A549 treated with Hydrocortisone at 1 μM for 4 hours (cell line): ENCODE data around the gene IFNLR1. TPM values are rescaled to one million over a fixed set of nuclear protein-coding genes. Genes with fewer than 3 reads are reported as not detected.

Source experiments
- total RNA-seq: library from RNA; stranded (reverse); fragments of 200-300 nt; extraction: Qiagen RNA extraction; gene quantifications from 5 replicates; pipeline ENCODE4 v1.2.3, GENCODE V29; 2022

The IFNLR1 gene
- 0.90 to 1.2 TPM (median 1.1 TPM) in 5 replicates for total RNA-seq

DNA sequence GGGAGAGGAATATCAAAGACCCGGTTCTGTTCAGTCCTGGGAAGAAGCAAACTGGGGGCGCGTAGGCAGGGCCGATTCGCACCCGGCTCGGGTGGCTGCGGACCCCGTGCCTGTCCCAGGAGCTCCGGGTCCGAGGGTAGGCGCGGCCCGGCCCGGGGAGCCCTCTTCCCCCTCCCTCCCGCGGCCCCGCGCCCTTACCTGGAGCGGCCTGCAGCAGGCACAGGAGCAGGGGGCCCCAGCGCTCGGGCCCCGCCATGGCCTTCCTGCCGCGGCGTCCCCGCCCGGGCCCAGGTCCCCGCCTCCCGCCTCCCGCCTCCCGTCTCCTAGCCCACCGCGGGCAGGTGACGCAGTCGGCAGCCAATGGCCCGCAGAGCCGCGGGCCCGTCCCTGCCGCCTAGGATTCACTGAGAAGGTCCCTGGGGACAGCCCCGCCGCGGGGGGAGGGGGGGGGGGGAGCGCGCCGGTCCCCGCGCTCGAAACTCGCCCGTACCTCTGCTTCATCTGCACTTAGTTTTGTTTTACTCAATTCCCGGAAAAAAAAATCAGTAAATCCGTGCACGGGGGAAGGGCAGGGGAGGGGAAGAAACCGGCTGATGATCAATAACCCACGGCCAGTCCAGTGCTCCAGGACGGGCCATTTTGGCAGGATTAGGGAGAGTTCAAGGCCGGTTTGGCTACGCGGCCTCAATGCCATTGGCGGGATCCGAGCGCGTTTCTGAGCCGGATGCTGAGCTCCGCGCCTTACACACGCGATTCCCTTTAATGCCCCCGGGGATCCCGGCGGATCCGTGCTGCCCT lies at the start of gene IFNLR1:
Gene IFNLR1, minus strand, starts transcription at position 297 of the 798 bp plus-strand sequence. Its CDS starts 41 bp downstream, at position 256.

DNA sequence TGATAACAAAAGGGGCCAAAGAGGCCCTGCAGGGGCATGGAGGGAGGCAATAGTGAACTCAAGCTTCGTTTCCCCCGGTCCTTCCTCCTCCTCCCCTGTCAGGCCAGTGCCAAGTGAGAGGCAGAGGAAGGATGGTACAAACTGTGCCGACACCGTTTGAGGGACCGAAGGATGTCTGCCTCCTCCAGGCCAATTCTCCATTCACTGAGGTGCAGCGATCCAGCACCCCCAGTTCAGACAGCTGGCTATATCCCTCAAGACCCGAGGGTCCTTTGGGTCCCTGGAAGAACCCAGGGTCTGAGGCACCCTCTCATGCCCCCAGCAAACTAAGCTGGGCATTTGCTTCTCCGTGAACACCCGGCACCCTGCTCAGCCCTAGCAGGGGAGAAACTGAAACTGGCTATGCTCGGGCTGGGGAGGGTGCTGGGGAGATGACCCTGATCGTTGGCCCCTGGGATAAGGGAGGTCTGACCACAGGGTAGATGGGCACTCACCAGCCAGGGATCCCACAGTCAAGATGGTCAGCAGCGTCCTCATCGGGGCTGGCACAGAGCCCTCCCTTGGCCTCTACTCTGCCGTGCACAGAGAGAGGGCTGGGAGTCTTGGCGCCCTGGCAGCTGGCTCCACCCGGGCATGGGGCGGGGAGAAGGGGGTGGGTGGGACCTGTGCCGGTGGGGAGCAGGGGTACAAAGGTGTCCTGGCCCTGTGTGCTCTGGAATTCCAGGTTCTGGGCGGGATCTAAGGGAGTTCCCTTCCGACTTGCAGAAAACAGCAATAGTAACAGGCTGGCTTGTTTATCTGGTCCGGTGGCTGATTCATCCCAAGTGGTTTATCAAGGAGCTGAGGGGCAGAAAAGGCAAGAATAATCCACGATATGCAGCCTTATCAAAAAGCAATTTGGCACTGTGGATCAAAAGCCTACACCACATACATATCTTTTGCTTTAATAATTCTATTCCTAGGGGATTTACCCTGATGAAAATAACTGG lies 44.2 kb downstream of the IFNLR1 start, which contains the start of gene IL22RA1:
Gene IL22RA1, minus strand, starts transcription at position 595 of the 989 bp plus-strand sequence. Its CDS starts 58 bp downstream, at position 537.

DNA sequence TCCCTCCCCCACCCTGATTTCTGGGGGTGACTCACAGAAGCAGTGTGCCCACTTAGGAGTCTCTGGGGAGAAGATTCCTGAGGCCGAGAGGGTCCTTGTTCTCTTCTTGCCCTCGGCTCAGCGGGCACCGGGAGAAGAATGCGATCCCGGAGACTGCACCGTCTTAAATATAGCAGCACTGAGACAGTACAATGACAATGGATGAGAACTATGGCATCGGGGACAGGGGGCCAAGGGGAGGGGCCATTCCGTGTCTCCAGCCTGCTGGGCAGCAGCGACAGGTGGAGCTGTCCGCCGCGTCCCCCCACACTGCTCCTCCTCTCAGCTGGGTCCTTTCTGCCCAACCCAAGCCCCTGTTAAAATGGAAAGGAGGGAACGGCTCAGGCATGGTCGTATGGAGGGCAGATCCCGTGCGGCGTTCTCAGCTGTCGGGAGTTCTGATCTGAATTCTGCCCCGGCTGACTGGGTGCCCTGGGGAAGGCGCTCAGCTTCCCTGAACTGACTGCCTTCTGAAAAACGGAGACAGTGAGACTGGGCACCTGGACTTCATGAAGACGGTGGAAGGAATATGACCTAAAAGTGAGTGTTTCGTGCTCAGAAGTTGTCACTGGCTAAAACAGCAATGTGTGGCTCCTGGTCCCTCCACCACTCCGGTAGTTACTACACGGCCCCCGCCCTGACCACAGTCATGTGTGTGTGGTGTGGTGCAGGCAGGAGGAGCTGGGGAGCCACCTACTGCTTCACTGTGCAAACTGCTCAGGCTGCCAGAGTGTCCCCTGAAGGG lies 74.9 kb downstream of the IFNLR1 start, which contains the start of gene MYOM3:
Gene MYOM3, minus strand, starts transcription at position 140 of the 784 bp plus-strand sequence. CDS start 3,499 bp downstream, outside the sequence.

Other genes with a start within 250 kb of the IFNLR1 start
- 29.4 to 42.8 TPM (median 39.1 TPM) in 5 replicates for gene PNRC2, start 227.5 kb downstream of the IFNLR1 start, total RNA-seq
- gene SRSF10, start 207.0 kb downstream of the IFNLR1 start, total RNA-seq, result 86.1 to 116 TPM (median 94.7 TPM) in 5 replicates
- gene MYOM3, start 75.2 kb downstream of the IFNLR1 start, total RNA-seq, result 6.3 to 8.4 TPM (median 6.7 TPM) in 5 replicates
- gene IL22RA1, start 44.1 kb downstream of the IFNLR1 start, total RNA-seq, result 6.5 to 8.8 TPM (median 7.3 TPM) in 5 replicates
- 0.79 to 1.0 TPM (median 0.84 TPM) in 5 replicates for gene GRHL3, start 132.1 kb upstream of the IFNLR1 start, total RNA-seq
- 6.2 to 6.9 TPM (median 6.8 TPM) in 5 replicates for gene STPG1, start 226.5 kb upstream of the IFNLR1 start, total RNA-seq
- 6.2 to 8.6 TPM (median 7.3 TPM) in 5 replicates for gene NIPAL3, start 228.5 kb upstream of the IFNLR1 start, total RNA-seq